Ovary (tissue), 3 donors: Measurements from ENCODE around the gene HCN1.

Experiments
- EP300 ChIP-seq: sonication (generic); formaldehyde crosslinking; IDR thresholded peaks from one replicate; pipeline ENCODE4 v1.6.1; 2017; ENCODE audit warnings: antibody characterized with exemption
- POLR2A ChIP-seq: fragments of 450-650 bp; IDR thresholded peaks from one replicate; pipeline ENCODE4 v1.6.1; 2017; ENCODE audit warnings: antibody characterized with exemption, mild to moderate bottlenecking, moderate library complexity
- TF ChIP-seq, protein P1 (sequence below), 3 donors: fragments of 450-650 bp in 2 of 3; fragments of 200-600 bp in 1 of 3; IDR thresholded peaks; one replicate each; pipeline versions ENCODE4 v1.5.1 to v1.8.0; 2016 to 2022; ENCODE audit warnings: antibody characterized with exemption in 3 of 3, mild to moderate bottlenecking in 1 of 3
- donor health status: DM: no; HTN: no; CAD: no.

- TF ChIP-seq, protein P1, sequence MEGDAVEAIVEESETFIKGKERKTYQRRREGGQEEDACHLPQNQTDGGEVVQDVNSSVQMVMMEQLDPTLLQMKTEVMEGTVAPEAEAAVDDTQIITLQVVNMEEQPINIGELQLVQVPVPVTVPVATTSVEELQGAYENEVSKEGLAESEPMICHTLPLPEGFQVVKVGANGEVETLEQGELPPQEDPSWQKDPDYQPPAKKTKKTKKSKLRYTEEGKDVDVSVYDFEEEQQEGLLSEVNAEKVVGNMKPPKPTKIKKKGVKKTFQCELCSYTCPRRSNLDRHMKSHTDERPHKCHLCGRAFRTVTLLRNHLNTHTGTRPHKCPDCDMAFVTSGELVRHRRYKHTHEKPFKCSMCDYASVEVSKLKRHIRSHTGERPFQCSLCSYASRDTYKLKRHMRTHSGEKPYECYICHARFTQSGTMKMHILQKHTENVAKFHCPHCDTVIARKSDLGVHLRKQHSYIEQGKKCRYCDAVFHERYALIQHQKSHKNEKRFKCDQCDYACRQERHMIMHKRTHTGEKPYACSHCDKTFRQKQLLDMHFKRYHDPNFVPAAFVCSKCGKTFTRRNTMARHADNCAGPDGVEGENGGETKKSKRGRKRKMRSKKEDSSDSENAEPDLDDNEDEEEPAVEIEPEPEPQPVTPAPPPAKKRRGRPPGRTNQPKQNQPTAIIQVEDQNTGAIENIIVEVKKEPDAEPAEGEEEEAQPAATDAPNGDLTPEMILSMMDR (IDR thresholded peaks at IDR 0.05) = no peak
- TF ChIP-seq POLR2A = no peak
- TF ChIP-seq EP300 = no peak
Observed at GRCh38 chr5:45694971-45695803, 993 bp downstream of the HCN1 start.
